Esophagus squamous epithelium (tissue), 4 donors: ENCODE measurements around the gene PIK3R2.

Experiments used
- CTCF ChIP-seq, 6 experiments: fragments of 450-650 bp in 4 of 6; fragments of 200-600 bp in 2 of 6; sonication (generic) in 2 of 6; IDR thresholded peaks; one replicate each; pipeline ENCODE4 v1.5.1; 2016 to 2019; ENCODE audit warnings: antibody characterized with exemption in 6 of 6, mild to moderate bottlenecking in 4 of 6, moderate library complexity in 4 of 6
- POLR2A ChIP-seq, 4 donors: fragments of 450-650 bp; IDR thresholded peaks; one replicate each; pipeline ENCODE4 v1.6.1; 2017; ENCODE audit warnings: antibody characterized with exemption in 4 of 4, mild to moderate bottlenecking in 4 of 4, moderate library complexity in 3 of 4

GRCh38 chr19:18198374-18198773 lies 45.4 kb downstream of the PIK3R2 start:
- TF ChIP-seq CTCF (IDR thresholded peaks at IDR 0.05) (no peak), POLR2A (IDR thresholded peaks at IDR 0.05) (no peak)
